Stimulated activated naive CD4-positive, alpha-beta T cell (primary cell): ENCODE results near the gene PRDX1.

Source experiments
- DNase-seq, 6 experiments: peaks; one replicate each; lab custom pipeline; 2025; lab: John Stamatoyannopoulos, UW

PRDX1 gene

GRCh38 chr1:45521413-45522323 lies at the start of gene PRDX1:
PRDX1 (minus strand) TSS chr1:45521884; CDS start chr1:45519043, 2,841 bp downstream.
- peak; percentile 86 to 95 (median 92) for DNase-seq

GRCh38 chr1:45570631-45571030 lies 48.9 kb upstream of the PRDX1 start:
- no peak for DNase-seq

GRCh38 chr1:45569962-45570581 lies 48.4 kb upstream of the PRDX1 start:
- peak; percentile 42 to 81 (median 59) for DNase-seq

GRCh38 chr1:45569571-45569961 lies 47.9 kb upstream of the PRDX1 start:
- no peak for DNase-seq

- DNase-seq, result no peak
Measured at GRCh38 chr1:45568421-45568820, 46.7 kb upstream of the PRDX1 start.

GRCh38 chr1:45567911-45568310 lies 46.2 kb upstream of the PRDX1 start:
- no peak for DNase-seq

GRCh38 chr1:45566722-45567121 lies 45.0 kb upstream of the PRDX1 start:
- DNase-seq, result no peak

- no peak for DNase-seq
Measured at GRCh38 chr1:45563843-45564242, 42.2 kb upstream of the PRDX1 start.

GRCh38 chr1:45557422-45557944 lies 35.8 kb upstream of the PRDX1 start:
- DNase-seq, result no peak

GRCh38 chr1:45554198-45554597 lies 32.5 kb upstream of the PRDX1 start:
- no peak for DNase-seq

- no peak for DNase-seq
Measured at GRCh38 chr1:45552331-45552730, 30.6 kb upstream of the PRDX1 start.

- no peak for DNase-seq
Measured at GRCh38 chr1:45551684-45552083, 30.0 kb upstream of the PRDX1 start.

GRCh38 chr1:45550401-45551351 lies 29.0 kb upstream of the PRDX1 start, which contains the start of gene AKR1A1:
AKR1A1 (plus strand) TSS chr1:45550826; CDS start chr1:45561795, 10,969 bp downstream.
- DNase-seq, result peak; percentile 75 to 88 (median 84)

- DNase-seq, result no peak
Measured at GRCh38 chr1:45545553-45546310, 24.0 kb upstream of the PRDX1 start.

GRCh38 chr1:45545019-45545493 lies 23.4 kb upstream of the PRDX1 start:
- DNase-seq, result no peak

GRCh38 chr1:45544530-45544929 lies 22.8 kb upstream of the PRDX1 start:
- no peak for DNase-seq

GRCh38 chr1:45543581-45544417 lies 22.1 kb upstream of the PRDX1 start:
- peak; percentile 50 to 75 (median 66) for DNase-seq

GRCh38 chr1:45542591-45542990 lies 20.9 kb upstream of the PRDX1 start:
- DNase-seq, result no peak

GRCh38 chr1:45541193-45541592 lies 19.5 kb upstream of the PRDX1 start:
- no peak for DNase-seq

- no peak for DNase-seq
Measured at GRCh38 chr1:45536886-45537285, 15.2 kb upstream of the PRDX1 start.
